H9 (cell line): ENCODE data around the gene OCIAD2. TPM values are rescaled to one million over a fixed set of nuclear protein-coding genes. Genes with fewer than 3 reads are reported as not detected.

Experiments
- DNase-seq: peaks from one replicate; pipeline ENCODE4 v3.0.0-alpha.2; 2017
- H2AFZ ChIP-seq: one replicate; pipeline ENCODE4 v1.6.1; 2013; ENCODE audit warnings: mild to moderate bottlenecking, low read length, control low read depth, moderate library complexity
- H2AK5ac ChIP-seq: 2 replicates; pipeline ENCODE4 v1.6.1; 2013; ENCODE audit warnings: low read length, control low read depth, mixed read lengths; ENCODE audit not compliant: insufficient read length
- H2BK120ac ChIP-seq: one replicate; pipeline ENCODE4 v1.6.1; 2013; ENCODE audit warnings: low read depth, mild to moderate bottlenecking, low read length, control low read depth, inconsistent platforms; ENCODE audit not compliant: poor library complexity, severe bottlenecking
- H2BK12ac ChIP-seq: 2 replicates; pipeline ENCODE4 v1.6.1; 2013; ENCODE audit warnings: low read length, control low read depth, mixed read lengths, low read depth; ENCODE audit not compliant: insufficient read length
- H2BK15ac ChIP-seq: 2 replicates; pipeline ENCODE4 v1.6.1; 2013; ENCODE audit warnings: low read depth, low read length, control low read depth
- H2BK20ac ChIP-seq: one replicate; pipeline ENCODE4 v1.6.1; 2013; ENCODE audit warnings: low read depth, mild to moderate bottlenecking, low read length, control low read depth, inconsistent platforms; ENCODE audit not compliant: poor library complexity, severe bottlenecking
- H2BK5ac ChIP-seq: 2 replicates; pipeline ENCODE4 v1.6.1; 2013; ENCODE audit warnings: low read length, control low read depth, mixed read lengths; ENCODE audit not compliant: insufficient read length
- H3K14ac ChIP-seq: 2 replicates; pipeline ENCODE4 v1.6.1; 2013; ENCODE audit warnings: low read length, control low read depth; ENCODE audit not compliant: insufficient read depth
- H3K18ac ChIP-seq: 2 replicates; pipeline ENCODE4 v1.6.1; 2013; ENCODE audit warnings: low read depth, mild to moderate bottlenecking, mixed read lengths, low read length, control low read depth; ENCODE audit not compliant: insufficient read length
- H3K23ac ChIP-seq: 2 replicates; pipeline ENCODE4 v1.6.1; 2013; ENCODE audit warnings: low read length, control low read depth, mixed read lengths, low read depth; ENCODE audit not compliant: insufficient read length
- H3K23me2 ChIP-seq: 2 replicates; pipeline ENCODE4 v1.6.1; 2013; ENCODE audit warnings: low read depth, mild to moderate bottlenecking, mixed read lengths, low read length, control low read depth; ENCODE audit not compliant: insufficient read length, poor library complexity, severe bottlenecking
- H3K27ac ChIP-seq: 2 replicates; pipeline ENCODE4 v1.5.1; 2013; ENCODE audit warnings: low read length, control low read depth, mixed read lengths, low read depth; ENCODE audit not compliant: insufficient read length
- H3K27me3 ChIP-seq: 2 replicates; pipeline ENCODE4 v1.6.1; 2013; ENCODE audit warnings: low read length, control low read depth, inconsistent platforms; ENCODE audit not compliant: insufficient read depth
- H3K4ac ChIP-seq: 2 replicates; pipeline ENCODE4 v1.6.1; 2013; ENCODE audit warnings: low read depth, mild to moderate bottlenecking, control low read depth, inconsistent platforms, low read length, moderate library complexity
- H3K4me1 ChIP-seq: 2 replicates; pipeline ENCODE4 v1.6.1; 2013; ENCODE audit warnings: low read length, control low read depth, inconsistent platforms; ENCODE audit not compliant: insufficient read depth
- H3K4me2 ChIP-seq: 2 replicates; pipeline ENCODE4 v1.6.1; 2013; ENCODE audit warnings: low read length, control low read depth, mixed read lengths; ENCODE audit not compliant: insufficient read length, insufficient read depth
- H3K56ac ChIP-seq: 2 replicates; pipeline ENCODE4 v1.6.1; 2013; ENCODE audit warnings: low read depth, mild to moderate bottlenecking, mixed read lengths, low read length, control low read depth; ENCODE audit not compliant: insufficient read length
- H3K79me1 ChIP-seq: 2 replicates; pipeline ENCODE4 v1.6.1; 2013; ENCODE audit warnings: low read depth, mild to moderate bottlenecking, moderate library complexity, low read length, control low read depth, inconsistent platforms; ENCODE audit not compliant: insufficient read depth, poor library complexity, severe bottlenecking
- H3K79me2 ChIP-seq: 2 replicates; pipeline ENCODE4 v1.6.1; 2013; ENCODE audit warnings: low read length, control low read depth, inconsistent platforms; ENCODE audit not compliant: insufficient read depth
- H3K9ac ChIP-seq: 2 replicates; pipeline ENCODE4 v1.6.1; 2013; ENCODE audit warnings: low read length, control low read depth, mixed read lengths; ENCODE audit not compliant: insufficient read length; ENCODE audit errors: extremely low read depth
- H3K9me3 ChIP-seq: one replicate; pipeline ENCODE4 v1.6.1; 2013; ENCODE audit warnings: low read depth, low read length, inconsistent platforms; ENCODE audit not compliant: control insufficient read depth
- H3T11ph ChIP-seq: one replicate; pipeline ENCODE4 v1.6.1; 2013; ENCODE audit warnings: mild to moderate bottlenecking, low read length, control low read depth, inconsistent platforms
- H4K20me1 ChIP-seq: one replicate; pipeline ENCODE4 v1.6.1; 2013; ENCODE audit not compliant: control insufficient read depth, insufficient read length, insufficient read depth
- H4K5ac ChIP-seq: 2 replicates; pipeline ENCODE4 v1.6.1; 2013; ENCODE audit warnings: low read depth, mild to moderate bottlenecking, mixed read lengths, low read length, control low read depth; ENCODE audit not compliant: insufficient read length
- H4K8ac ChIP-seq: replicated peaks from 2 replicates; pipeline ENCODE4 v1.6.1; 2013; ENCODE audit warnings: low read length, control low read depth, mixed read lengths, low read depth; ENCODE audit not compliant: insufficient read length
- H4K91ac ChIP-seq: 2 replicates; pipeline ENCODE4 v1.6.1; 2013; ENCODE audit warnings: low read depth, mild to moderate bottlenecking, moderate library complexity, mixed read lengths, low read length, control low read depth; ENCODE audit not compliant: insufficient read length
- H3K27ac Mint-ChIP-seq, 3 experiments: 2 replicates in 2 of 3; 3 replicates in 1 of 3; pipeline ENCODE4 v1.8.0; 2020 to 2021; ENCODE audit warnings: mixed read lengths in 3 of 3, mild to moderate bottlenecking in 1 of 3, moderate library complexity in 1 of 3
- H3K27me3 Mint-ChIP-seq: 2 replicates; pipeline ENCODE4 v1.8.0; 2021; ENCODE audit warnings: low read depth, mild to moderate bottlenecking, moderate library complexity, mixed read lengths
- H3K36me3 Mint-ChIP-seq, 3 experiments: 2 replicates in 2 of 3; 3 replicates in 1 of 3; pipeline ENCODE4 v1.8.0; 2020 to 2021; ENCODE audit warnings: low read depth in 3 of 3, mixed read lengths in 3 of 3; ENCODE audit not compliant: insufficient read depth in 1 of 3
- H3K4me1 Mint-ChIP-seq, 2 experiments: 2 replicates each; pipeline ENCODE4 v1.8.0; 2020; ENCODE audit warnings: mixed read lengths in 2 of 2
- H3K4me3 Mint-ChIP-seq, 2 experiments: 2 replicates in 1 of 2; 3 replicates in 1 of 2; pipeline ENCODE4 v1.8.0; 2020 to 2021; ENCODE audit warnings: mild to moderate bottlenecking in 2 of 2, mixed read lengths in 2 of 2, moderate library complexity in 1 of 2
- H3K9me3 Mint-ChIP-seq, 2 experiments: 2 replicates in 1 of 2; 3 replicates in 1 of 2; pipeline ENCODE4 v1.8.0; 2020; ENCODE audit warnings: mild to moderate bottlenecking in 2 of 2, mixed read lengths in 2 of 2, moderate library complexity in 1 of 2
- WGBS: extraction: QIAGEN DNeasy Blood & Tissue Kit; methylation state at CpG from one replicate; pipeline ENCODE4 v1.1.7; 2013; ENCODE audit warnings: missing lambda C conversion rate, low lambda C conversion rate, mixed read lengths; ENCODE audit not compliant: insufficient read length; ENCODE audit errors: extremely low coverage; 5-methylcytosine and 5-hydroxymethylcytosine counted together
- total RNA-seq: library from RNA; stranded (reverse); gene quantifications from 2 replicates; pipeline ENCODE4 v1.2.1, GENCODE V29; 2021
- TF ChIP-seq, protein P1 (sequence below): fragments of 200-600 bp; sonication (generic); conservative IDR thresholded peaks from 3 replicates; pipeline ENCODE4 v1.8.0; 2021; ENCODE audit warnings: antibody characterized with exemption, mild to moderate bottlenecking

Gene OCIAD2
- total RNA-seq, 1 experiment from 2014 or later = 108 TPM

DNA sequence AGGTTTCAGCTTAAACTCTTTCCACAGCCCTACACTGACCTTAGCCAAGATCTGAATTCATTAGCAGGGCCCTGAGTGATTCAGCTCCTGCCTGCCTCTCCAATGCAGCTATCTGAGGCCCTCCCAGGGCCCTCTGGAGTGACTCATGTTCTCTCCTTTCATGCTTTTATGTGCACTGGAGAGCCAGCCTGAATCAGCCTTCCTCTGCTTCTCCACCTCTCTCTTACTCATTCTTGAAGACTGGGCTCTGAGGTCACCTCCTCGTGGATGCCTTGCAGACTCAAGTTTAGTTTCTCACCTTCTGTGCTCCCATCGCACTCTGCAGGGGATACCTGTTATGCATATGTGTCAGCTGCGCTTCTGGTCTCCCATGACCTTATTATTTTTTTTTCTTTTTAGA is 3.1 kb upstream of the OCIAD2 start:
- Histone ChIP-seq H2BK12ac (no peak overlapping the region), H2BK20ac (no peak overlapping the region), H3K79me2 (peaks cover 3% of the 10 kb centered on the region; the same call in 1 of the 2 replicates), H3T11ph (no peak overlapping the region), H3K23ac (no peak overlapping the region), H3K9ac (no peak overlapping the region), H3K18ac (no peak overlapping the region), H2BK15ac (no peak overlapping the region), H4K8ac (no peak overlapping the region), H3K4me1 (peaks cover 3% of the 10 kb centered on the region), H2BK120ac (no peak overlapping the region), H2AK5ac (no peak overlapping the region), H4K91ac (no peak overlapping the region), H3K9me3 (no peaks in the 10 kb centered on the region), H3K27ac (no peak overlapping the region), H3K27me3 (no peaks in the 10 kb centered on the region), H3K23me2 (peaks cover 13% of the 10 kb centered on the region), H2BK5ac (no peak overlapping the region), H4K5ac (no peak overlapping the region), H3K14ac (no peak overlapping the region; the same call in 1 of the 2 replicates), H3K4ac (no peak overlapping the region), H3K4me2 (no peak overlapping the region), H2AFZ (no peak overlapping the region), H3K56ac (no peak overlapping the region), H3K79me1 (no peaks in the 10 kb centered on the region), H4K20me1 (no peaks in the 10 kb centered on the region)
- H3K4me3 Mint-ChIP-seq = no peak overlapping the region; a peak in 1 of 5 replicates
- TF ChIP-seq, protein P1, sequence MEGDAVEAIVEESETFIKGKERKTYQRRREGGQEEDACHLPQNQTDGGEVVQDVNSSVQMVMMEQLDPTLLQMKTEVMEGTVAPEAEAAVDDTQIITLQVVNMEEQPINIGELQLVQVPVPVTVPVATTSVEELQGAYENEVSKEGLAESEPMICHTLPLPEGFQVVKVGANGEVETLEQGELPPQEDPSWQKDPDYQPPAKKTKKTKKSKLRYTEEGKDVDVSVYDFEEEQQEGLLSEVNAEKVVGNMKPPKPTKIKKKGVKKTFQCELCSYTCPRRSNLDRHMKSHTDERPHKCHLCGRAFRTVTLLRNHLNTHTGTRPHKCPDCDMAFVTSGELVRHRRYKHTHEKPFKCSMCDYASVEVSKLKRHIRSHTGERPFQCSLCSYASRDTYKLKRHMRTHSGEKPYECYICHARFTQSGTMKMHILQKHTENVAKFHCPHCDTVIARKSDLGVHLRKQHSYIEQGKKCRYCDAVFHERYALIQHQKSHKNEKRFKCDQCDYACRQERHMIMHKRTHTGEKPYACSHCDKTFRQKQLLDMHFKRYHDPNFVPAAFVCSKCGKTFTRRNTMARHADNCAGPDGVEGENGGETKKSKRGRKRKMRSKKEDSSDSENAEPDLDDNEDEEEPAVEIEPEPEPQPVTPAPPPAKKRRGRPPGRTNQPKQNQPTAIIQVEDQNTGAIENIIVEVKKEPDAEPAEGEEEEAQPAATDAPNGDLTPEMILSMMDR = no peak
- no peaks in the 10 kb centered on the region; the same call in 1 of the 2 replicates for H3K27me3 Mint-ChIP-seq
- H3K36me3 Mint-ChIP-seq = peaks cover 0 to 3% (median 0%) of the 10 kb centered on the region in 3 experiments; a peak in 2 of 7 replicates
- peaks cover 8 to 18% of the 10 kb centered on the region in 2 experiments for H3K4me1 Mint-ChIP-seq
- no CpG with 5 or more reads among the region's 3 CpGs for WGBS
- peak; percentile 44 for DNase-seq
- no peak overlapping the region for H3K27ac Mint-ChIP-seq
- H3K9me3 Mint-ChIP-seq = no peaks in the 10 kb centered on the region; a peak in 1 of 5 replicates
